Esophagus muscularis mucosa (tissue), 4 donors: Measurements from ENCODE around the gene KLHL29. TPM values are rescaled to one million over a fixed set of nuclear protein-coding genes. Genes with fewer than 3 reads are reported as not detected.

Experiments used
- DNase-seq: peaks from one replicate; pipeline ENCODE4 v3.0.0-alpha.2; 2017; ENCODE audit errors: extremely low spot score
- H3K27ac ChIP-seq, 4 donors: fragments of 200-600 bp; sonication (generic); replicated peaks in 1 of 4; 1 replicate in 3 of 4; 2 replicates in 1 of 4; pipeline ENCODE4 v1.5.1; 2016 to 2019; ENCODE audit warnings: mild to moderate bottlenecking in 1 of 4
- H3K27me3 ChIP-seq, 4 donors: fragments of 200-600 bp; sonication (generic); one replicate each; pipeline versions ENCODE4 v1.5.1 to v1.6.0; 2016 to 2019
- H3K36me3 ChIP-seq, 4 donors: fragments of 200-600 bp; sonication (generic); one replicate each; pipeline ENCODE4 v1.5.1; 2016 to 2019
- H3K4me1 ChIP-seq, 4 donors: fragments of 200-600 bp; sonication (generic); one replicate each; pipeline ENCODE4 v1.5.1; 2016 to 2019
- H3K4me3 ChIP-seq, 4 donors: fragments of 200-600 bp; sonication (generic); 1 replicate in 2 of 4; 2 replicates in 2 of 4; pipeline ENCODE4 v1.5.1; 2016 to 2019; ENCODE audit warnings: mild to moderate bottlenecking in 4 of 4, moderate library complexity in 1 of 4
- H3K9me3 ChIP-seq, 4 donors: fragments of 200-600 bp; sonication (generic); 1 replicate in 3 of 4; 2 replicates in 1 of 4; pipeline ENCODE4 v1.5.1; 2016 to 2019
- CTCF ChIP-seq, 3 experiments: fragments of 200-600 bp in 2 of 3; fragments of 450-650 bp in 1 of 3; sonication (generic) in 2 of 3; IDR thresholded peaks; one replicate each; pipeline ENCODE4 v1.5.1; 2017 to 2019; ENCODE audit warnings: antibody characterized with exemption in 3 of 3, mild to moderate bottlenecking in 2 of 3, moderate library complexity in 1 of 3
- EP300 ChIP-seq: sonication (generic); formaldehyde crosslinking; IDR thresholded peaks from one replicate; pipeline ENCODE4 v1.6.1; 2017; ENCODE audit warnings: antibody characterized with exemption
- POLR2A ChIP-seq: fragments of 450-650 bp; IDR thresholded peaks from one replicate; pipeline ENCODE4 v1.6.1; 2017; ENCODE audit warnings: antibody characterized with exemption, moderate library complexity, mild to moderate bottlenecking, low read depth
- POLR2AphosphoS5 ChIP-seq, 2 donors: sonication (generic); formaldehyde crosslinking; IDR thresholded peaks; one replicate each; pipeline ENCODE4 v1.6.1; 2017; ENCODE audit warnings: antibody characterized with exemption in 2 of 2
- WGBS: methylation state at CpG from one replicate; pipeline ENCODE4 v1.1.5; 2018; 5-methylcytosine and 5-hydroxymethylcytosine counted together
- intact Hi-C: fragments of 100-400 bp; cut with DNase I; formaldehyde crosslinking; loops from one replicate; pipeline ENCODE4 v1.15.1; 2023
- total RNA-seq, 4 donors: library from RNA; depleted of rRNA; stranded (reverse); fragments of >200 nt; gene quantifications; one replicate each; pipeline versions ENCODE4 v1.1.0 to v1.2.1, GENCODE V29; 2016

Gene KLHL29
- total RNA-seq, 4 donors from 2014 or later: 22.0 to 26.1 (median 23.4) TPM

- DNase-seq: no peak
- no peak overlapping the region for H3K4me3 ChIP-seq
- H3K36me3 ChIP-seq: no peaks in the 10 kb centered on the region
- intact Hi-C loops: loop anchor here (5.0 kb wide), 1 partner anchor 385 kb away; no protein-coding TSS in a partner anchor
- WGBS: 85% methylated on average over 8 of the region's 8 CpGs
- H3K27ac ChIP-seq: no peak overlapping the region
- peaks cover 0 to 8% (median 3%) of the 10 kb centered on the region in 4 donors for H3K4me1 ChIP-seq
- no peak for TF ChIP-seq EP300
- no peaks in the 10 kb centered on the region for H3K27me3 ChIP-seq
- H3K9me3 ChIP-seq: peaks cover 0 to 6% (median 0%) of the 10 kb centered on the region in 4 donors
These were observed 8.0 kb upstream of the KLHL29 start for GRCh38 chr2:23376972-23377371.

GRCh38 chr2:23377771-23378170, 7.2 kb upstream of the KLHL29 start:
- no peaks in the 10 kb centered on the region for H3K36me3 ChIP-seq
- 78% methylated on average over 4 of the region's 4 CpGs for WGBS
- H3K9me3 ChIP-seq: peaks cover 0 to 6% (median 0%) of the 10 kb centered on the region in 4 donors
- H3K4me3 ChIP-seq: no peak overlapping the region
- peaks cover 0 to 8% (median 3%) of the 10 kb centered on the region in 4 donors for H3K4me1 ChIP-seq
- no peaks in the 10 kb centered on the region for H3K27me3 ChIP-seq
- no peak for DNase-seq
- TF ChIP-seq CTCF (IDR thresholded peaks at IDR 0.05) (no peak), EP300 (no peak), POLR2A (no peak), POLR2AphosphoS5 (IDR thresholded peaks at IDR 0.05) (no peak)
- intact Hi-C loops: loop anchor here (5.0 kb wide), 1 partner anchor 385 kb away; no protein-coding TSS in a partner anchor
- H3K27ac ChIP-seq: no peak overlapping the region

GRCh38 chr2:23378496-23378895, 6.5 kb upstream of the KLHL29 start:
- Histone ChIP-seq H3K27ac (no peak overlapping the region), H3K9me3 (peaks cover 0 to under 1% (median 0%) of the 10 kb centered on the region in 4 donors), H3K36me3 (no peaks in the 10 kb centered on the region), H3K4me1 (peaks cover 0 to 8% (median 3%) of the 10 kb centered on the region in 4 donors), H3K27me3 (no peaks in the 10 kb centered on the region), H3K4me3 (no peak overlapping the region)
- DNase-seq: no peak
- 90% methylated on average over 2 of the region's 2 CpGs for WGBS
- intact Hi-C loops: loop anchor here (5.0 kb wide), 1 partner anchor 384 kb away; no protein-coding TSS in a partner anchor
- TF ChIP-seq CTCF (IDR thresholded peaks at IDR 0.05) (no peak), POLR2AphosphoS5 (IDR thresholded peaks at IDR 0.05) (no peak)

- Histone ChIP-seq H3K36me3 (no peaks in the 10 kb centered on the region), H3K4me1 (peaks cover 0 to 13% (median 6%) of the 10 kb centered on the region in 4 donors), H3K27me3 (no peaks in the 10 kb centered on the region), H3K4me3 (no peak overlapping the region), H3K9me3 (no peaks in the 10 kb centered on the region), H3K27ac (no peak overlapping the region)
- DNase-seq: no peak
- intact Hi-C loops: loop anchor here (5.0 kb wide), 1 partner anchor 383 kb away; no protein-coding TSS in a partner anchor
- no peak for TF ChIP-seq CTCF (IDR thresholded peaks at IDR 0.05)
- 83% methylated on average over 6 of the region's 7 CpGs for WGBS
These were observed 5.7 kb upstream of the KLHL29 start for GRCh38 chr2:23379220-23379695.

GRCh38 chr2:23380562-23381065, 4.4 kb upstream of the KLHL29 start:
- Histone ChIP-seq H3K9me3 (no peaks in the 10 kb centered on the region), H3K27me3 (no peaks in the 10 kb centered on the region), H3K4me1 (peaks cover 0 to 19% (median 11%) of the 10 kb centered on the region in 4 donors), H3K27ac (no peak overlapping the region), H3K36me3 (no peaks in the 10 kb centered on the region), H3K4me3 (no peak overlapping the region)
- intact Hi-C loops: loop anchor here (10.0 kb wide), 1 partner anchor 84 kb away; no protein-coding TSS in a partner anchor
- 53% methylated on average over 4 of the region's 4 CpGs for WGBS
- TF ChIP-seq EP300 (no peak), CTCF (IDR thresholded peaks at IDR 0.05) (no peak), POLR2A (no peak)
- DNase-seq: no peak
